ENCODE data around the gene TINAG.
"Not testable (repeated sequence)": the region's sequence is repeated elsewhere in the genome, so short reads cannot be mapped to it uniquely, and the experiment has no call there.

TINAG gene

GRCh38 chr6:54307439-54307910, 766 bp upstream of the TINAG start:
- no peak for DNase-seq
- no peak overlapping the region for H3K27ac ChIP-seq (ENCODE audit: insufficient read depth, low read length, poor library complexity, severe bottlenecking)
- no peak overlapping the region for H3K4me3 ChIP-seq (ENCODE audit: insufficient read depth, low read depth, low read length, poor library complexity, severe bottlenecking)
- no peaks in the 10 kb centered on the region for H3K4me1 ChIP-seq (ENCODE audit: control insufficient read depth, insufficient read depth, low read length, poor library complexity, severe bottlenecking)
- H3K9me3 ChIP-seq (ENCODE audit: control insufficient read depth, low read length), result no peaks in the 10 kb centered on the region
- no peaks in the 10 kb centered on the region for H3K27me3 ChIP-seq (replicated peaks; ENCODE audit: control insufficient read depth, insufficient read depth, low read length, poor library complexity, severe bottlenecking)
- H3K36me3 ChIP-seq (ENCODE audit: control insufficient read depth, insufficient read depth, low read length), result no peaks in the 10 kb centered on the region

GRCh38 chr6:54308986-54309315, 710 bp downstream of the TINAG start:
- DNase-seq, result no peak
- H3K36me3 ChIP-seq (ENCODE audit: control insufficient read depth, insufficient read depth, low read length), result no peaks in the 10 kb centered on the region
- H3K4me3 ChIP-seq (ENCODE audit: insufficient read depth, low read depth, low read length, poor library complexity, severe bottlenecking), result no peak overlapping the region
- H3K9me3 ChIP-seq (ENCODE audit: control insufficient read depth, low read length), result no peaks in the 10 kb centered on the region
- H3K4me1 ChIP-seq (ENCODE audit: control insufficient read depth, insufficient read depth, low read length, poor library complexity, severe bottlenecking), result no peaks in the 10 kb centered on the region
- H3K27ac ChIP-seq (ENCODE audit: insufficient read depth, low read length, poor library complexity, severe bottlenecking), result no peak overlapping the region
- no peaks in the 10 kb centered on the region for H3K27me3 ChIP-seq (replicated peaks; ENCODE audit: control insufficient read depth, insufficient read depth, low read length, poor library complexity, severe bottlenecking)

- Histone ChIP-seq H3K27ac (ENCODE audit: insufficient read depth, low read length, poor library complexity, severe bottlenecking) (no peak overlapping the region), H3K27me3 (replicated peaks; ENCODE audit: control insufficient read depth, insufficient read depth, low read length, poor library complexity, severe bottlenecking) (no peaks in the 10 kb centered on the region), H3K4me1 (ENCODE audit: control insufficient read depth, insufficient read depth, low read length, poor library complexity, severe bottlenecking) (no peaks in the 10 kb centered on the region), H3K36me3 (ENCODE audit: control insufficient read depth, insufficient read depth, low read length) (no peaks in the 10 kb centered on the region), H3K9me3 (ENCODE audit: control insufficient read depth, low read length) (no peaks in the 10 kb centered on the region), H3K4me3 (ENCODE audit: insufficient read depth, low read depth, low read length, poor library complexity, severe bottlenecking) (no peak overlapping the region)
- DNase-seq, result no peak
Observed at GRCh38 chr6:54310377-54311152, 2.3 kb downstream of the TINAG start.

- no peaks in the 10 kb centered on the region for H3K36me3 ChIP-seq (ENCODE audit: control insufficient read depth, insufficient read depth, low read length)
- no peaks in the 10 kb centered on the region for H3K9me3 ChIP-seq (ENCODE audit: control insufficient read depth, low read length)
- H3K4me1 ChIP-seq (ENCODE audit: control insufficient read depth, insufficient read depth, low read length, poor library complexity, severe bottlenecking), result no peaks in the 10 kb centered on the region
- no peak overlapping the region for H3K4me3 ChIP-seq (ENCODE audit: insufficient read depth, low read depth, low read length, poor library complexity, severe bottlenecking)
- no peak overlapping the region for H3K27ac ChIP-seq (ENCODE audit: insufficient read depth, low read length, poor library complexity, severe bottlenecking)
- no peaks in the 10 kb centered on the region for H3K27me3 ChIP-seq (replicated peaks; ENCODE audit: control insufficient read depth, insufficient read depth, low read length, poor library complexity, severe bottlenecking)
- DNase-seq, result no peak
Observed at GRCh38 chr6:54315656-54316055, 7.4 kb downstream of the TINAG start.

- no peak overlapping the region for H3K4me3 ChIP-seq (ENCODE audit: insufficient read depth, low read depth, low read length, poor library complexity, severe bottlenecking)
- H3K36me3 ChIP-seq (ENCODE audit: control insufficient read depth, insufficient read depth, low read length), result no peaks in the 10 kb centered on the region
- no peak for DNase-seq
- H3K4me1 ChIP-seq (ENCODE audit: control insufficient read depth, insufficient read depth, low read length, poor library complexity, severe bottlenecking), result no peaks in the 10 kb centered on the region
- no peak overlapping the region for H3K27ac ChIP-seq (ENCODE audit: insufficient read depth, low read length, poor library complexity, severe bottlenecking)
- no peaks in the 10 kb centered on the region for H3K9me3 ChIP-seq (ENCODE audit: control insufficient read depth, low read length)
- H3K27me3 ChIP-seq (replicated peaks; ENCODE audit: control insufficient read depth, insufficient read depth, low read length, poor library complexity, severe bottlenecking), result no peaks in the 10 kb centered on the region
Observed at GRCh38 chr6:54320871-54321270, 12.6 kb downstream of the TINAG start.

GRCh38 chr6:54327631-54328030, 19.4 kb downstream of the TINAG start:
- Histone ChIP-seq H3K27ac (ENCODE audit: insufficient read depth, low read length, poor library complexity, severe bottlenecking) (no peak overlapping the region), H3K36me3 (ENCODE audit: control insufficient read depth, insufficient read depth, low read length) (no peaks in the 10 kb centered on the region), H3K9me3 (ENCODE audit: control insufficient read depth, low read length) (no peaks in the 10 kb centered on the region), H3K27me3 (replicated peaks; ENCODE audit: control insufficient read depth, insufficient read depth, low read length, poor library complexity, severe bottlenecking) (no peaks in the 10 kb centered on the region), H3K4me1 (ENCODE audit: control insufficient read depth, insufficient read depth, low read length, poor library complexity, severe bottlenecking) (no peaks in the 10 kb centered on the region), H3K4me3 (ENCODE audit: insufficient read depth, low read depth, low read length, poor library complexity, severe bottlenecking) (no peak overlapping the region)
- DNase-seq, result no peak

GRCh38 chr6:54331571-54331970, 23.3 kb downstream of the TINAG start:
- not testable (repeated sequence) for H3K4me1 ChIP-seq (ENCODE audit: control insufficient read depth, insufficient read depth, low read length, poor library complexity, severe bottlenecking); H3K36me3 ChIP-seq (ENCODE audit: control insufficient read depth, insufficient read depth, low read length); H3K27ac ChIP-seq (ENCODE audit: insufficient read depth, low read length, poor library complexity, severe bottlenecking); H3K27me3 ChIP-seq (replicated peaks; ENCODE audit: control insufficient read depth, insufficient read depth, low read length, poor library complexity, severe bottlenecking); DNase-seq; H3K9me3 ChIP-seq (ENCODE audit: control insufficient read depth, low read length); H3K4me3 ChIP-seq (ENCODE audit: insufficient read depth, low read depth, low read length, poor library complexity, severe bottlenecking)

- H3K27me3 ChIP-seq (replicated peaks; ENCODE audit: control insufficient read depth, insufficient read depth, low read length, poor library complexity, severe bottlenecking), result no peaks in the 10 kb centered on the region
- no peaks in the 10 kb centered on the region for H3K9me3 ChIP-seq (ENCODE audit: control insufficient read depth, low read length)
- no peaks in the 10 kb centered on the region for H3K36me3 ChIP-seq (ENCODE audit: control insufficient read depth, insufficient read depth, low read length)
- H3K4me1 ChIP-seq (ENCODE audit: control insufficient read depth, insufficient read depth, low read length, poor library complexity, severe bottlenecking), result no peaks in the 10 kb centered on the region
- no peak for DNase-seq
- no peak overlapping the region for H3K27ac ChIP-seq (ENCODE audit: insufficient read depth, low read length, poor library complexity, severe bottlenecking)
- H3K4me3 ChIP-seq (ENCODE audit: insufficient read depth, low read depth, low read length, poor library complexity, severe bottlenecking), result no peak overlapping the region
Observed at GRCh38 chr6:54335871-54336270, 27.6 kb downstream of the TINAG start.

- Histone ChIP-seq H3K4me1 (ENCODE audit: control insufficient read depth, insufficient read depth, low read length, poor library complexity, severe bottlenecking) (no peaks in the 10 kb centered on the region), H3K27me3 (replicated peaks; ENCODE audit: control insufficient read depth, insufficient read depth, low read length, poor library complexity, severe bottlenecking) (no peaks in the 10 kb centered on the region), H3K27ac (ENCODE audit: insufficient read depth, low read length, poor library complexity, severe bottlenecking) (no peak overlapping the region), H3K4me3 (ENCODE audit: insufficient read depth, low read depth, low read length, poor library complexity, severe bottlenecking) (no peak overlapping the region), H3K36me3 (ENCODE audit: control insufficient read depth, insufficient read depth, low read length) (no peaks in the 10 kb centered on the region), H3K9me3 (ENCODE audit: control insufficient read depth, low read length) (no peaks in the 10 kb centered on the region)
- DNase-seq, result no peak
Observed at GRCh38 chr6:54353975-54354374, 45.7 kb downstream of the TINAG start.

- Histone ChIP-seq H3K27me3 (replicated peaks; ENCODE audit: control insufficient read depth, insufficient read depth, low read length, poor library complexity, severe bottlenecking) (no peaks in the 10 kb centered on the region), H3K9me3 (ENCODE audit: control insufficient read depth, low read length) (no peaks in the 10 kb centered on the region), H3K27ac (ENCODE audit: insufficient read depth, low read length, poor library complexity, severe bottlenecking) (no peak overlapping the region), H3K4me1 (ENCODE audit: control insufficient read depth, insufficient read depth, low read length, poor library complexity, severe bottlenecking) (no peaks in the 10 kb centered on the region), H3K36me3 (ENCODE audit: control insufficient read depth, insufficient read depth, low read length) (no peaks in the 10 kb centered on the region), H3K4me3 (ENCODE audit: insufficient read depth, low read depth, low read length, poor library complexity, severe bottlenecking) (no peak overlapping the region)
- no peak for DNase-seq
Observed at GRCh38 chr6:54354608-54355007, 46.4 kb downstream of the TINAG start.

Measured in effector memory CD4-positive, alpha-beta T cell (primary cell).